B cell (primary cell): ENCODE data around the gene ATP6V0A1. TPM values are rescaled to one million over a fixed set of nuclear protein-coding genes. Genes with fewer than 3 reads are reported as not detected.

ENCODE experiments used
- ATAC-seq: fragments of 200-7000 bp; cut with Tn5 transposase; one replicate; pipeline ENCODE4 v1.10.0; 2021; ENCODE audit warnings: low read depth, mild to moderate bottlenecking, moderate number of reproducible peaks, moderate library complexity
- CTCF ChIA-PET: fragments of 350-600 bp; sonication (Branson Sonifier 250); formaldehyde crosslinking; loops from one replicate; lab custom pipeline; 2021; ENCODE audit warnings: antibody characterized with exemption, inconsistent platforms; lab: Charles Lee
- POLR2A ChIA-PET: fragments of 350-600 bp; sonication (Branson Sonifier 250); formaldehyde crosslinking; loops from one replicate; lab custom pipeline; 2021; ENCODE audit warnings: antibody characterized with exemption; lab: Charles Lee
- DNase-seq: peaks from one replicate; pipeline ENCODE4 v3.0.0; 2013
- H2AFZ ChIP-seq: 2 replicates; pipeline ENCODE4 v1.6.1; 2012; ENCODE audit warnings: mild to moderate bottlenecking, low read depth, low read length; ENCODE audit not compliant: insufficient read depth, poor library complexity, severe bottlenecking
- H3K27ac ChIP-seq, 2 donors: 1 replicate in 1 of 2; 2 replicates in 1 of 2; pipeline ENCODE4 v1.5.1; 2012 to 2013; ENCODE audit warnings: low read length in 2 of 2, mild to moderate bottlenecking in 2 of 2, moderate library complexity in 1 of 2
- H3K27me3 ChIP-seq, 4 experiments: fragments of 200-600 bp in 1 of 4; sonication (generic) in 1 of 4; replicated peaks in 1 of 4; 1 replicate in 2 of 4; 2 replicates in 2 of 4; pipeline versions ENCODE4 v1.6.1 to v1.7.0; 2013 to 2016; ENCODE audit warnings: low read length in 3 of 4, mild to moderate bottlenecking in 2 of 4, mixed read lengths in 1 of 4, moderate library complexity in 1 of 4; ENCODE audit not compliant: insufficient read depth in 4 of 4, control insufficient read depth in 3 of 4; ENCODE audit errors: control extremely low read depth in 1 of 4
- H3K36me3 ChIP-seq, 2 experiments: replicated peaks in 1 of 2; 1 replicate in 1 of 2; 2 replicates in 1 of 2; pipeline versions ENCODE4 v1.6.1 to v1.7.1; 2013; ENCODE audit warnings: low read length in 1 of 2; ENCODE audit not compliant: insufficient read depth in 2 of 2, control insufficient read depth in 1 of 2; ENCODE audit errors: control extremely low read depth in 1 of 2, extremely low read depth in 1 of 2
- H3K4me1 ChIP-seq, 2 donors: fragments of 200-600 bp in 1 of 2; sonication (generic) in 1 of 2; 1 replicate in 1 of 2; 2 replicates in 1 of 2; pipeline versions ENCODE4 v1.5.1 to v1.6.1; 2013 to 2017; ENCODE audit warnings: low read length in 2 of 2; ENCODE audit not compliant: control insufficient read depth in 2 of 2, insufficient read depth in 2 of 2
- H3K4me2 ChIP-seq: replicated peaks from 2 replicates; pipeline ENCODE3; 2012; ENCODE audit warnings: mild to moderate bottlenecking, low read depth, low read length; ENCODE audit not compliant: poor library complexity, severe bottlenecking
- H3K4me3 ChIP-seq, 5 experiments: fragments of 200-600 bp in 1 of 5; sonication (generic) in 1 of 5; 1 replicate in 3 of 5; 2 replicates in 2 of 5; pipeline versions ENCODE4 v1.5.1 to v1.7.0; 2011 to 2016; ENCODE audit warnings: low read length in 4 of 5, mild to moderate bottlenecking in 4 of 5, low read depth in 2 of 5, control low read depth in 1 of 5, moderate library complexity in 1 of 5; ENCODE audit not compliant: insufficient read depth in 1 of 5; ENCODE audit errors: control extremely low read depth in 1 of 5, extremely low read depth in 1 of 5
- H3K79me2 ChIP-seq: fragments of 200-600 bp; sonication (generic); one replicate; pipeline ENCODE4 v1.6.0; 2016; ENCODE audit warnings: low read length; ENCODE audit not compliant: control insufficient read depth, insufficient read depth
- H3K9ac ChIP-seq: fragments of 200-600 bp; sonication (generic); 2 replicates; pipeline ENCODE4 v1.6.1; 2017; ENCODE audit warnings: mild to moderate bottlenecking, low read length, moderate library complexity
- H3K9me3 ChIP-seq, 3 donors: one replicate each; pipeline versions ENCODE4 v1.6.1 to v1.7.1; 2013; ENCODE audit warnings: low read length in 2 of 3; ENCODE audit not compliant: control insufficient read depth in 2 of 3, insufficient read depth in 1 of 3; ENCODE audit errors: control extremely low read depth in 1 of 3
- H4K20me1 ChIP-seq: 2 replicates; pipeline ENCODE4 v1.6.0; 2012; ENCODE audit warnings: mild to moderate bottlenecking, low read length; ENCODE audit not compliant: insufficient read depth, control insufficient read depth, poor library complexity, severe bottlenecking
- H3K27ac Mint-ChIP-seq: one replicate; pipeline ENCODE4 v1.8.0; 2021; ENCODE audit warnings: mixed read lengths
- H3K27me3 Mint-ChIP-seq: one replicate; pipeline ENCODE4 v1.8.0; 2021; ENCODE audit warnings: mixed read lengths
- H3K4me1 Mint-ChIP-seq: one replicate; pipeline ENCODE4 v1.8.0; 2021; ENCODE audit warnings: mixed read lengths
- H3K4me3 Mint-ChIP-seq: one replicate; pipeline ENCODE4 v1.8.0; 2021; ENCODE audit warnings: mixed read lengths
- H3K9me3 Mint-ChIP-seq: one replicate; pipeline ENCODE4 v1.8.0; 2022; ENCODE audit warnings: mixed read lengths; ENCODE audit not compliant: insufficient read depth
- EZH2 ChIP-seq: IDR thresholded peaks from 2 replicates; pipeline ENCODE4 v1.6.1; 2012; ENCODE audit warnings: borderline replicate concordance, low read depth, mild to moderate bottlenecking, moderate library complexity, low read length; ENCODE audit not compliant: insufficient read depth, poor library complexity, severe bottlenecking
- WGBS: methylation state at CpG from one replicate; pipeline ENCODE4 v1.1.5; 2013; ENCODE audit warnings: missing lambda C conversion rate; ENCODE audit not compliant: insufficient coverage; 5-methylcytosine and 5-hydroxymethylcytosine counted together
- intact Hi-C: fragments of 100-400 bp; cut with micrococcal nuclease; formaldehyde crosslinking; loops from one replicate; pipeline ENCODE4 v1.10.0; 2022
- polyA plus RNA-seq: library from polyadenylated mRNA; depleted of rRNA; stranded (reverse); fragments of >200 nt; gene quantifications from 2 replicates; pipeline ENCODE4 v1.2.3, GENCODE V29; 2012
- total RNA-seq, 2 donors: library from RNA; stranded (reverse); fragments of 120-200 nt in 1 of 2; gene quantifications; 1 replicate in 1 of 2; 2 replicates in 1 of 2; pipeline versions ENCODE4 v1.2.3 to v1.2.4, GENCODE V29; 2013 to 2022
- TF ChIP-seq, protein P1 (sequence below): fragments of 200-600 bp; IDR thresholded peaks from one replicate; pipeline ENCODE4 v1.8.0; 2022; ENCODE audit warnings: antibody characterized with exemption, mild to moderate bottlenecking

ATP6V0A1 gene
- total and polyA plus RNA-seq, 2 donors (not counting 1 experiment from before 2014, with no cell fraction given) = 59.1 to 90.9 TPM

DNA sequence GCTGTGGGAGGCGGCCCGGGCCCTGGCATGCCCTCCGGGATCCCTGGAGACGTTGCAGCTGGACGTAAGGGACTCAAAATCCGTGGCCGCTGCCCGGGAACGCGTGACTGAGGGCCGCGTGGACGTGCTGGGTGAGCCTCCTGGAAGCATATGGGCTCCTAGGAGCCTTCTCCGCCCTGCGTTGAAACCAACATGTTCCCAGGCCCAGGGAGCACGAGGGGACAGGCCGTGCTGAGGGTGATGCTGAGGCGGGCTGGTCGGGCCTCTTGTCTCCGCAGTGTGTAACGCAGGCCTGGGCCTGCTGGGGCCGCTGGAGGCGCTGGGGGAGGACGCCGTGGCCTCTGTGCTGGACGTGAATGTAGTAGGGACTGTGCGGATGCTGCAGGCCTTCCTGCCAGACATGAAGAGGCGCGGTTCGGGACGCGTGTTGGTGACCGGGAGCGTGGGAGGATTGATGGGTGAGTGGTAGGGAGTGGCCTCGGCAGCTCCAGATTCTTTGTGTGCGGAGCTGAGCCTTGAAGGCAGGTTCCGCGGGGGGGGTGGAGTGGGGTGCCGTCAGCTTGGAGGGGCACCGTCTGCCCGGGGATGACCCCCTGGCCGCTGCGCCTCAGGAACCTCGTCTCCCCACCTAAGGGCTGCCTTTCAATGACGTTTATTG lies 94.6 kb downstream of the ATP6V0A1 start:
- H3K27me3 ChIP-seq = no peaks in the 10 kb centered on the region
- peak overlapping the region; percentile 96 for H3K4me3 Mint-ChIP-seq
- H3K36me3 ChIP-seq = no peaks in the 10 kb centered on the region
- no peak for DNase-seq
- no peaks in the 10 kb centered on the region for H3K27me3 Mint-ChIP-seq
- H3K27ac ChIP-seq = no peak overlapping the region
- no peak overlapping the region for H3K9ac ChIP-seq
- peaks cover 20 to 36% of the 10 kb centered on the region in 2 donors for H3K4me1 ChIP-seq
- H2AFZ ChIP-seq = no peak overlapping the region
- H3K4me1 Mint-ChIP-seq = peaks cover 28% of the 10 kb centered on the region
- ATAC-seq = no peak
- peak overlapping the region; percentile 97 for H3K4me2 ChIP-seq
- no peaks in the 10 kb centered on the region for H3K9me3 Mint-ChIP-seq
- peak overlapping the region; percentile 98 for H3K27ac Mint-ChIP-seq
- peaks cover 17% of the 10 kb centered on the region for H3K79me2 ChIP-seq
- POLR2A ChIA-PET = interaction anchor here (1.8 kb wide), 1 partner anchor 165 kb away, joined by 3 read pairs; the partner anchor contains the start of gene STAT3
- no peaks in the 10 kb centered on the region for H3K9me3 ChIP-seq
- CTCF ChIA-PET = interaction anchor here (2.7 kb wide), 1 partner anchor 25 kb away, joined by 17 read pairs; the partner anchor contains the start of gene PSMC3IP
- H4K20me1 ChIP-seq = peaks cover 6% of the 10 kb centered on the region
- no peak overlapping the region for H3K4me3 ChIP-seq
- intact Hi-C loops = loop anchor here (5.0 kb wide), 1 partner anchor 269 kb away; the partner anchor contains the start of gene BECN1
- TF ChIP-seq EZH2 = no peak
- TF ChIP-seq, protein P1, sequence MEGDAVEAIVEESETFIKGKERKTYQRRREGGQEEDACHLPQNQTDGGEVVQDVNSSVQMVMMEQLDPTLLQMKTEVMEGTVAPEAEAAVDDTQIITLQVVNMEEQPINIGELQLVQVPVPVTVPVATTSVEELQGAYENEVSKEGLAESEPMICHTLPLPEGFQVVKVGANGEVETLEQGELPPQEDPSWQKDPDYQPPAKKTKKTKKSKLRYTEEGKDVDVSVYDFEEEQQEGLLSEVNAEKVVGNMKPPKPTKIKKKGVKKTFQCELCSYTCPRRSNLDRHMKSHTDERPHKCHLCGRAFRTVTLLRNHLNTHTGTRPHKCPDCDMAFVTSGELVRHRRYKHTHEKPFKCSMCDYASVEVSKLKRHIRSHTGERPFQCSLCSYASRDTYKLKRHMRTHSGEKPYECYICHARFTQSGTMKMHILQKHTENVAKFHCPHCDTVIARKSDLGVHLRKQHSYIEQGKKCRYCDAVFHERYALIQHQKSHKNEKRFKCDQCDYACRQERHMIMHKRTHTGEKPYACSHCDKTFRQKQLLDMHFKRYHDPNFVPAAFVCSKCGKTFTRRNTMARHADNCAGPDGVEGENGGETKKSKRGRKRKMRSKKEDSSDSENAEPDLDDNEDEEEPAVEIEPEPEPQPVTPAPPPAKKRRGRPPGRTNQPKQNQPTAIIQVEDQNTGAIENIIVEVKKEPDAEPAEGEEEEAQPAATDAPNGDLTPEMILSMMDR = no peak
- 95% methylated on average over 44 of the region's 45 CpGs for WGBS

DNA sequence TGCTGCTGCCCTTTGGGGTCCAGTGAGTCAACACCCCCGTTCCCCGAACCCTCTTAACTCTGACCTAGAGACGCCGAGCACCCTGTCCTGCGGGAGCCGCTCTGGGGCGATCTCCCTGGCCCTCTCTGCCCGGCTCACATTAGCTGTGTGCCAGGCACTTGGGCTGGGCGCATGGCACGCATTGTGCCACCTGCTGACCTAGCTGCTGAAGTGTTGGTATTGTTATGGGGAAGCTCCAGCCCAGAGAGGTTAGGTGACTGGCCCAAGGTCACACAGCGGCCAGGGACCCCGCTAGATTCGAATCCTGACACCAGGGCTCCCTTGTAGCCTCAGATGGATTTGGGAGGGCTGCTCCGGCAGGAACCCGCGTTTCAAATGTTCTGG lies 95.2 kb downstream of the ATP6V0A1 start:
- Histone ChIP-seq H3K4me3 (peak overlapping the region in 4 of 5 experiments; percentile 89 to 99 (median 94)), H3K4me2 (peak overlapping the region; percentile 97), H3K27ac (peak overlapping the region; percentile 88 to 96), H2AFZ (peak overlapping the region; percentile 84), H3K27me3 (no peaks in the 10 kb centered on the region), H4K20me1 (peaks cover 6% of the 10 kb centered on the region), H3K4me1 (peaks cover 18 to 32% of the 10 kb centered on the region in 2 donors), H3K9me3 (no peaks in the 10 kb centered on the region), H3K36me3 (no peaks in the 10 kb centered on the region), H3K9ac (peak overlapping the region; percentile 88), H3K79me2 (peaks cover 17% of the 10 kb centered on the region)
- no peak for DNase-seq
- no peaks in the 10 kb centered on the region for H3K27me3 Mint-ChIP-seq
- ChIA-PET POLR2A (interaction anchor here (0.8 to 1.8 kb wide), 7 partner anchors 9 to 165 kb away, joined by 3 to 18 read pairs (median 6); partner anchors contain the start of genes COASY, MLX, NAGLU and PSMC3IP), CTCF (interaction anchor here (0.6 to 2.7 kb wide), 6 partner anchors 13 to 431 kb away, joined by 3 to 17 read pairs (median 4); partner anchors contain the start of genes MLX, NAGLU and PSMC3IP)
- TF ChIP-seq, protein P1 = no peak
- H3K4me1 Mint-ChIP-seq = peaks cover 25% of the 10 kb centered on the region
- intact Hi-C loops = loop anchor here (1.0 to 5.0 kb wide), 4 partner anchors 8 to 268 kb away; partner anchors contain the start of genes BECN1, COASY, NAGLU and PSMC3IP
- peak overlapping the region; percentile 98 for H3K27ac Mint-ChIP-seq
- WGBS = 63% methylated on average over 16 of the region's 16 CpGs
- H3K9me3 Mint-ChIP-seq = no peaks in the 10 kb centered on the region
- H3K4me3 Mint-ChIP-seq = peak overlapping the region; percentile 96
- ATAC-seq = no peak
